Breast epithelium (tissue), 3 donors: ENCODE data around the gene AGRN.

ENCODE experiments used
- CTCF ChIP-seq, 3 donors: fragments of 450-650 bp; IDR thresholded peaks; one replicate each; pipeline ENCODE4 v1.5.1; 2016 to 2017; ENCODE audit warnings: antibody characterized with exemption in 3 of 3, mild to moderate bottlenecking in 3 of 3, moderate library complexity in 3 of 3
- POLR2A ChIP-seq: fragments of 450-650 bp; IDR thresholded peaks from one replicate; pipeline ENCODE4 v1.6.1; 2016; ENCODE audit warnings: antibody characterized with exemption, mild to moderate bottlenecking, moderate library complexity

- TF ChIP-seq CTCF (IDR thresholded peaks at IDR 0.05) (no peak), POLR2A (no peak)
These were observed 32.3 kb downstream of the AGRN start for GRCh38 chr1:1052003-1052840.
